ENCODE data around the gene DISP1.

Gene DISP1

GRCh38 chr1:222769181-222769580 lies 45.7 kb upstream of the DISP1 start:
- Histone ChIP-seq H3K4me1 (ENCODE audit: control insufficient read depth, insufficient read depth, low read depth, low read length) (no peaks in the 10 kb centered on the region), H3K4ac (ENCODE audit: low read depth in 1 of 2, low read length in 2 of 2) (no peak overlapping the region), H3K9me3 (ENCODE audit: control insufficient read depth, low read length) (peaks cover 8% of the 10 kb centered on the region), H3K36me3 (ENCODE audit: control insufficient read depth in 1 of 2, insufficient read depth in 2 of 2, low read depth in 1 of 2, low read length in 2 of 2) (no peaks in the 10 kb centered on the region), H3K27ac (ENCODE audit: low read length, poor library complexity, severe bottlenecking) (no peak overlapping the region), H3K14ac (ENCODE audit: low read length in 2 of 2) (no peak overlapping the region), H2AK5ac (ENCODE audit: low read length, severe bottlenecking) (no peak overlapping the region), H2BK12ac (ENCODE audit: low read length in 2 of 2) (no peak overlapping the region), H3K9ac (ENCODE audit: low read length) (no peak overlapping the region), H3K18ac (ENCODE audit: low read depth in 1 of 2, low read length in 2 of 2) (no peak overlapping the region), H3K23ac (ENCODE audit: low read length in 2 of 2) (no peak overlapping the region), H2AFZ (ENCODE audit: low read depth, low read length) (no peak overlapping the region), H3K27me3 (ENCODE audit: control insufficient read depth in 1 of 2, insufficient read depth in 1 of 2, low read length in 2 of 2) (no peaks in the 10 kb centered on the region), H4K8ac (ENCODE audit: low read length) (no peak overlapping the region), H4K91ac (ENCODE audit: low read length) (no peak overlapping the region), H2BK15ac (ENCODE audit: low read depth, poor library complexity, severe bottlenecking) (no peak overlapping the region), H2BK5ac (ENCODE audit: low read depth, low read length, poor library complexity, severe bottlenecking) (no peak overlapping the region), H3K4me2 (ENCODE audit: low read length, poor library complexity, severe bottlenecking) (peak overlapping the region; percentile 9), H3K4me3 (ENCODE audit: insufficient read depth in 1 of 2, low read depth in 1 of 2, low read length in 2 of 2) (no peak overlapping the region), H3K79me1 (replicated peaks; ENCODE audit: low read length, poor library complexity, severe bottlenecking) (no peaks in the 10 kb centered on the region), H2BK120ac (ENCODE audit: low read depth, low read length) (no peak overlapping the region)
- no CpG with 5 or more reads among the region's 1 CpG for WGBS
- no peak for DNase-seq

GRCh38 chr1:222769971-222770620 lies 44.7 kb upstream of the DISP1 start:
- H3K79me1 ChIP-seq (replicated peaks; ENCODE audit: low read length, poor library complexity, severe bottlenecking): no peaks in the 10 kb centered on the region
- H2AK5ac ChIP-seq (ENCODE audit: low read length, severe bottlenecking): no peak overlapping the region
- no peak overlapping the region for H4K8ac ChIP-seq (ENCODE audit: low read length)
- H3K4me3 ChIP-seq (ENCODE audit: insufficient read depth in 1 of 2, low read depth in 1 of 2, low read length in 2 of 2): no peak overlapping the region
- 71% methylated on average over 1 of the region's 2 CpGs for WGBS
- H3K27me3 ChIP-seq (ENCODE audit: control insufficient read depth in 1 of 2, insufficient read depth in 1 of 2, low read length in 2 of 2): no peaks in the 10 kb centered on the region
- H3K4me2 ChIP-seq (ENCODE audit: low read length, poor library complexity, severe bottlenecking): no peak overlapping the region
- no peak overlapping the region for H3K4ac ChIP-seq (ENCODE audit: low read depth in 1 of 2, low read length in 2 of 2)
- H2BK120ac ChIP-seq (ENCODE audit: low read depth, low read length): no peak overlapping the region
- H3K23ac ChIP-seq (ENCODE audit: low read length in 2 of 2): no peak overlapping the region
- no peak for DNase-seq
- no peak overlapping the region for H3K18ac ChIP-seq (ENCODE audit: low read depth in 1 of 2, low read length in 2 of 2)
- no peak overlapping the region for H3K27ac ChIP-seq (ENCODE audit: low read length, poor library complexity, severe bottlenecking)
- H3K14ac ChIP-seq (ENCODE audit: low read length in 2 of 2): no peak overlapping the region
- H3K4me1 ChIP-seq (ENCODE audit: control insufficient read depth, insufficient read depth, low read depth, low read length): no peaks in the 10 kb centered on the region
- no peak overlapping the region for H2BK12ac ChIP-seq (ENCODE audit: low read length in 2 of 2)
- peak overlapping the region; percentile 25 for H2BK5ac ChIP-seq (ENCODE audit: low read depth, low read length, poor library complexity, severe bottlenecking)
- no peak overlapping the region for H4K91ac ChIP-seq (ENCODE audit: low read length)
- no peak overlapping the region for H2BK15ac ChIP-seq (ENCODE audit: low read depth, poor library complexity, severe bottlenecking)
- no peak overlapping the region for H3K9ac ChIP-seq (ENCODE audit: low read length)
- peaks cover 8% of the 10 kb centered on the region for H3K9me3 ChIP-seq (ENCODE audit: control insufficient read depth, low read length)
- H2AFZ ChIP-seq (ENCODE audit: low read depth, low read length): no peak overlapping the region
- H3K36me3 ChIP-seq (ENCODE audit: control insufficient read depth in 1 of 2, insufficient read depth in 2 of 2, low read depth in 1 of 2, low read length in 2 of 2): no peaks in the 10 kb centered on the region

GRCh38 chr1:222772996-222773379 lies 41.9 kb upstream of the DISP1 start:
- H3K79me1 ChIP-seq (replicated peaks; ENCODE audit: low read length, poor library complexity, severe bottlenecking): no peaks in the 10 kb centered on the region
- H2BK12ac ChIP-seq (ENCODE audit: low read length in 2 of 2): no peak overlapping the region
- H3K4me3 ChIP-seq (ENCODE audit: insufficient read depth in 1 of 2, low read depth in 1 of 2, low read length in 2 of 2): no peak overlapping the region
- WGBS: 100% methylated on average over 2 of the region's 4 CpGs
- no peak overlapping the region for H2BK120ac ChIP-seq (ENCODE audit: low read depth, low read length)
- H2BK5ac ChIP-seq (ENCODE audit: low read depth, low read length, poor library complexity, severe bottlenecking): no peak overlapping the region
- H4K91ac ChIP-seq (ENCODE audit: low read length): no peak overlapping the region
- no peak overlapping the region for H2AFZ ChIP-seq (ENCODE audit: low read depth, low read length)
- peaks cover 8% of the 10 kb centered on the region for H3K9me3 ChIP-seq (ENCODE audit: control insufficient read depth, low read length)
- H3K23ac ChIP-seq (ENCODE audit: low read length in 2 of 2): no peak overlapping the region
- no peak overlapping the region for H3K4ac ChIP-seq (ENCODE audit: low read depth in 1 of 2, low read length in 2 of 2)
- H2AK5ac ChIP-seq (ENCODE audit: low read length, severe bottlenecking): no peak overlapping the region
- no peak overlapping the region for H2BK15ac ChIP-seq (ENCODE audit: low read depth, poor library complexity, severe bottlenecking)
- H3K27me3 ChIP-seq (ENCODE audit: control insufficient read depth in 1 of 2, insufficient read depth in 1 of 2, low read length in 2 of 2): no peaks in the 10 kb centered on the region
- H4K8ac ChIP-seq (ENCODE audit: low read length): no peak overlapping the region
- no peak overlapping the region for H3K14ac ChIP-seq (ENCODE audit: low read length in 2 of 2)
- no peaks in the 10 kb centered on the region for H3K4me1 ChIP-seq (ENCODE audit: control insufficient read depth, insufficient read depth, low read depth, low read length)
- H3K9ac ChIP-seq (ENCODE audit: low read length): no peak overlapping the region
- no peaks in the 10 kb centered on the region for H3K36me3 ChIP-seq (ENCODE audit: control insufficient read depth in 1 of 2, insufficient read depth in 2 of 2, low read depth in 1 of 2, low read length in 2 of 2)
- no peak overlapping the region for H3K4me2 ChIP-seq (ENCODE audit: low read length, poor library complexity, severe bottlenecking)
- DNase-seq: no peak
- H3K18ac ChIP-seq (ENCODE audit: low read depth in 1 of 2, low read length in 2 of 2): no peak overlapping the region
- H3K27ac ChIP-seq (ENCODE audit: low read length, poor library complexity, severe bottlenecking): no peak overlapping the region

- H2BK15ac ChIP-seq (ENCODE audit: low read depth, poor library complexity, severe bottlenecking): no peak overlapping the region
- H4K8ac ChIP-seq (ENCODE audit: low read length): no peak overlapping the region
- no peak overlapping the region for H3K14ac ChIP-seq (ENCODE audit: low read length in 2 of 2)
- H3K4me1 ChIP-seq (ENCODE audit: control insufficient read depth, insufficient read depth, low read depth, low read length): no peaks in the 10 kb centered on the region
- no peak overlapping the region for H3K23ac ChIP-seq (ENCODE audit: low read length in 2 of 2)
- H3K9me3 ChIP-seq (ENCODE audit: control insufficient read depth, low read length): no peaks in the 10 kb centered on the region
- H3K4ac ChIP-seq (ENCODE audit: low read depth in 1 of 2, low read length in 2 of 2): no peak overlapping the region
- H3K27me3 ChIP-seq (ENCODE audit: control insufficient read depth in 1 of 2, insufficient read depth in 1 of 2, low read length in 2 of 2): no peaks in the 10 kb centered on the region
- DNase-seq: peak; percentile 17
- H3K36me3 ChIP-seq (ENCODE audit: control insufficient read depth in 1 of 2, insufficient read depth in 2 of 2, low read depth in 1 of 2, low read length in 2 of 2): no peaks in the 10 kb centered on the region
- no peak overlapping the region for H3K9ac ChIP-seq (ENCODE audit: low read length)
- H3K4me2 ChIP-seq (ENCODE audit: low read length, poor library complexity, severe bottlenecking): no peak overlapping the region
- H3K4me3 ChIP-seq (ENCODE audit: insufficient read depth in 1 of 2, low read depth in 1 of 2, low read length in 2 of 2): no peak overlapping the region
- H2BK120ac ChIP-seq (ENCODE audit: low read depth, low read length): no peak overlapping the region
- no peak overlapping the region for H2BK5ac ChIP-seq (ENCODE audit: low read depth, low read length, poor library complexity, severe bottlenecking)
- no peak overlapping the region for H2BK12ac ChIP-seq (ENCODE audit: low read length in 2 of 2)
- WGBS: no CpG with 5 or more reads among the region's 1 CpG
- H3K79me1 ChIP-seq (replicated peaks; ENCODE audit: low read length, poor library complexity, severe bottlenecking): no peaks in the 10 kb centered on the region
- H4K91ac ChIP-seq (ENCODE audit: low read length): no peak overlapping the region
- H3K27ac ChIP-seq (ENCODE audit: low read length, poor library complexity, severe bottlenecking): no peak overlapping the region
- no peak overlapping the region for H3K18ac ChIP-seq (ENCODE audit: low read depth in 1 of 2, low read length in 2 of 2)
- H2AK5ac ChIP-seq (ENCODE audit: low read length, severe bottlenecking): no peak overlapping the region
- H2AFZ ChIP-seq (ENCODE audit: low read depth, low read length): no peak overlapping the region
These were observed 37.4 kb upstream of the DISP1 start for GRCh38 chr1:222777463-222777862.
